Left lobe of liver (tissue), 2 donors: ENCODE data around the gene METTL14. TPM values are rescaled to one million over a fixed set of nuclear protein-coding genes. Genes with fewer than 3 reads are reported as not detected.

Source experiments
- ATAC-seq: fragments of 200-7000 bp; cut with Tn5 transposase; one replicate; pipeline ENCODE4 v1.9.1; 2020; ENCODE audit warnings: mild to moderate bottlenecking, moderate library complexity
- DNase-seq: peaks from one replicate; pipeline ENCODE4 v3.0.0-alpha.2; 2020; ENCODE audit warnings: low spot score
- total RNA-seq: library from RNA; stranded (reverse); gene quantifications from one replicate; pipeline ENCODE4 v1.2.1, GENCODE V29; 2021
- donor health status: DM: no; HTN: no; CAD: no; lungs with moderate emphysema.
- donor health status: DM: no; HTN: yes; CAD: no.

METTL14 gene
- total RNA-seq, 1 donor from 2014 or later, result 23.1 TPM

GRCh38 chr4:118732591-118733330 lies 47.6 kb downstream of the METTL14 start:
- ATAC-seq (no peak), DNase-seq (no peak)

- no peak for DNase-seq
- no peak for ATAC-seq
Measured at GRCh38 chr4:118734491-118735205, 49.5 kb downstream of the METTL14 start.

GRCh38 chr4:118736900-118737299 lies 51.7 kb downstream of the METTL14 start:
- ATAC-seq, result no peak
- no peak for DNase-seq

GRCh38 chr4:118738090-118738489 lies 52.9 kb downstream of the METTL14 start:
- ATAC-seq, result peak; percentile 62
- no peak for DNase-seq

- DNase-seq (no peak), ATAC-seq (peak; percentile 46)
Measured at GRCh38 chr4:118739022-118739713, 54.0 kb downstream of the METTL14 start.

GRCh38 chr4:118740869-118741268 lies 55.7 kb downstream of the METTL14 start:
- no peak for DNase-seq

GRCh38 chr4:118741301-118741855 lies 56.2 kb downstream of the METTL14 start:
- no peak for DNase-seq
- peak; percentile 42 for ATAC-seq

More at GRCh38 chr4:118740869-118741268, 55.7 kb downstream of the METTL14 start:
- no peak for ATAC-seq

GRCh38 chr4:118742050-118742449 lies 56.9 kb downstream of the METTL14 start:
- ATAC-seq (peak; percentile 32), DNase-seq (no peak)

GRCh38 chr4:118743867-118744266 lies 58.7 kb downstream of the METTL14 start:
- DNase-seq (no peak), ATAC-seq (no peak)

GRCh38 chr4:118745357-118745756 lies 60.2 kb downstream of the METTL14 start:
- ATAC-seq (no peak), DNase-seq (no peak)

- ATAC-seq, result no peak
- DNase-seq, result no peak
Measured at GRCh38 chr4:118746251-118746919, 61.2 kb downstream of the METTL14 start.

GRCh38 chr4:118749347-118749988 lies 64.3 kb downstream of the METTL14 start:
- ATAC-seq, result peak; percentile 91
- DNase-seq, result peak; percentile 68

GRCh38 chr4:118751629-118752323 lies 66.6 kb downstream of the METTL14 start:
- ATAC-seq (peak; percentile 23), DNase-seq (no peak)

GRCh38 chr4:118752551-118752950 lies 67.4 kb downstream of the METTL14 start:
- DNase-seq (no peak), ATAC-seq (no peak)

GRCh38 chr4:118753096-118753495 lies 67.9 kb downstream of the METTL14 start:
- DNase-seq (no peak), ATAC-seq (no peak)

- ATAC-seq (no peak), DNase-seq (no peak)
Measured at GRCh38 chr4:118753685-118754084, 68.5 kb downstream of the METTL14 start.

- ATAC-seq, result no peak
- DNase-seq, result no peak
Measured at GRCh38 chr4:118754890-118755289, 69.7 kb downstream of the METTL14 start.

- DNase-seq (no peak), ATAC-seq (no peak)
Measured at GRCh38 chr4:118755438-118756226, 70.4 kb downstream of the METTL14 start.

GRCh38 chr4:118756429-118756828 lies 71.2 kb downstream of the METTL14 start:
- no peak for ATAC-seq
- DNase-seq, result no peak
